Endothelial cell of umbilical vein (primary cell): ENCODE data around the gene PFKFB3. TPM values are rescaled to one million over a fixed set of nuclear protein-coding genes. Genes with fewer than 3 reads are reported as not detected.

ENCODE experiments used
- BruUV-seq: library from RNA; stranded (reverse); fragments of 400-500 nt; replicated peaks from 2 replicates; lab custom pipeline; 2021; lab: Mats Ljungman, UMichigan
- CTCF ChIA-PET: fragments of 300-600, 350-600 bp; sonication (Branson Sonifier 250); formaldehyde crosslinking; loops from one replicate; lab custom pipeline; 2021; ENCODE audit warnings: antibody characterized with exemption, inconsistent platforms; lab: Charles Lee
- POLR2A ChIA-PET: fragments of 300-600, 350-600 bp; sonication (Branson Sonifier 250); formaldehyde crosslinking; loops from one replicate; lab custom pipeline; 2021; ENCODE audit warnings: antibody characterized with exemption, inconsistent platforms; lab: Charles Lee
- DNase-seq: peaks from one replicate; pipeline ENCODE4 v3.0.0-alpha.2; 2011; ENCODE audit warnings: low read depth, low spot score
- FAIRE-seq: peaks from 2 replicates; lab custom pipeline; 2011; peaks lifted over from hg19 to GRCh38; lab: Jason Lieb, UNC
- H2AFZ ChIP-seq: 2 replicates; pipeline ENCODE4 v1.6.0; 2012; ENCODE audit warnings: low read depth, low read length, control low read depth, inconsistent platforms
- H3K27ac ChIP-seq: 2 replicates; pipeline ENCODE4 v1.5.1; 2011; ENCODE audit warnings: low read depth, mild to moderate bottlenecking, control low read depth, low read length, moderate library complexity; ENCODE audit not compliant: insufficient read depth
- H3K27me3 ChIP-seq, 2 experiments: 2 replicates each; pipeline versions ENCODE4 v1.6.0 to v1.6.1; 2011; ENCODE audit warnings: low read length in 2 of 2, mixed read lengths in 1 of 2; ENCODE audit not compliant: control insufficient read depth in 2 of 2, insufficient read depth in 2 of 2
- H3K36me3 ChIP-seq, 2 experiments: 2 replicates in 1 of 2; 3 replicates in 1 of 2; pipeline ENCODE4 v1.5.1; 2011; ENCODE audit warnings: low read length in 2 of 2, mild to moderate bottlenecking in 1 of 2, moderate library complexity in 1 of 2; ENCODE audit not compliant: control insufficient read depth in 2 of 2, insufficient read depth in 2 of 2; ENCODE audit errors: extremely low read depth in 1 of 2
- H3K4me1 ChIP-seq: 3 replicates; pipeline ENCODE4 v1.5.1; 2011; ENCODE audit warnings: mild to moderate bottlenecking, low read length; ENCODE audit not compliant: control insufficient read depth, insufficient read depth; ENCODE audit errors: extremely low read depth
- H3K4me2 ChIP-seq: 2 replicates; pipeline ENCODE4 v1.6.1; 2011; ENCODE audit warnings: low read length, control low read depth, mixed read lengths; ENCODE audit not compliant: insufficient read depth
- H3K4me3 ChIP-seq, 3 experiments: fragments of 200-600 bp in 1 of 3; sonication (generic), shearing (Covaris generic) in 1 of 3; replicated peaks in 1 of 3; 2 replicates each; pipeline ENCODE4 v1.5.1; 2011 to 2016; ENCODE audit warnings: control low read depth in 3 of 3, low read length in 3 of 3, mild to moderate bottlenecking in 2 of 3, inconsistent platforms in 1 of 3, low read depth in 1 of 3, moderate library complexity in 1 of 3; ENCODE audit not compliant: insufficient read depth in 1 of 3
- H3K79me2 ChIP-seq: 2 replicates; pipeline ENCODE4 v1.6.0; 2012; ENCODE audit warnings: low read length, inconsistent platforms; ENCODE audit not compliant: control insufficient read depth, insufficient read depth
- H3K9ac ChIP-seq: replicated peaks from 2 replicates; pipeline ENCODE3; 2011; ENCODE audit warnings: low read length, control low read depth; ENCODE audit not compliant: insufficient read depth; ENCODE audit errors: extremely low read depth
- H3K9me1 ChIP-seq: replicated peaks from 3 replicates; pipeline ENCODE4 v1.6.0; 2011; ENCODE audit warnings: mild to moderate bottlenecking, low read length; ENCODE audit not compliant: control insufficient read depth, insufficient read depth; ENCODE audit errors: extremely low read depth
- H3K9me3 ChIP-seq: replicated peaks from 2 replicates; pipeline ENCODE4 v1.5.1; 2012; ENCODE audit warnings: low read length, inconsistent platforms; ENCODE audit not compliant: control insufficient read depth, insufficient read depth
- H4K20me1 ChIP-seq: replicated peaks from 2 replicates; pipeline ENCODE3; 2011; ENCODE audit warnings: mild to moderate bottlenecking, low read length; ENCODE audit not compliant: control insufficient read depth, insufficient read depth; ENCODE audit errors: extremely low read depth
- CTCF ChIP-seq, 2 donors: IDR thresholded peaks; 1 replicate in 1 of 2; 2 replicates in 1 of 2; pipeline ENCODE4 v1.5.1; 2011; ENCODE audit warnings: low read length in 2 of 2, mild to moderate bottlenecking in 2 of 2, moderate library complexity in 2 of 2, control low read depth in 1 of 2, inconsistent platforms in 1 of 2, low read depth in 1 of 2; ENCODE audit not compliant: insufficient read depth in 1 of 2; ENCODE audit errors: extremely low read depth in 1 of 2
- EZH2 ChIP-seq: IDR thresholded peaks from 2 replicates; pipeline ENCODE4 v1.6.1; 2012; ENCODE audit warnings: borderline replicate concordance, low read depth, mild to moderate bottlenecking, moderate library complexity, low read length, inconsistent platforms; ENCODE audit not compliant: severe bottlenecking
- FOS ChIP-seq: IDR thresholded peaks from 2 replicates; pipeline ENCODE4 v1.6.1; 2011; ENCODE audit warnings: mild to moderate bottlenecking, low read length, moderate library complexity, borderline replicate concordance; ENCODE audit not compliant: insufficient read depth
- GATA2 ChIP-seq: IDR thresholded peaks from 2 replicates; pipeline ENCODE4 v1.7.0; 2011; ENCODE audit warnings: low read depth, mild to moderate bottlenecking, moderate library complexity, mixed read lengths, low read length; ENCODE audit not compliant: insufficient read length, insufficient read depth
- JUN ChIP-seq: IDR thresholded peaks from 2 replicates; pipeline ENCODE4 v1.6.1; 2011; ENCODE audit warnings: borderline replicate concordance, low read depth; ENCODE audit not compliant: insufficient read length, insufficient read depth
- MAX ChIP-seq: IDR thresholded peaks from 2 replicates; pipeline ENCODE4 v1.6.1; 2011; ENCODE audit not compliant: insufficient read depth, insufficient read length
- MYC ChIP-seq: IDR thresholded peaks from one replicate; pipeline ENCODE4 v1.6.1; 2011; ENCODE audit warnings: mild to moderate bottlenecking, low read depth, low read length
- POLR2A ChIP-seq: IDR thresholded peaks from 2 replicates; pipeline ENCODE4 v1.6.1; 2012; ENCODE audit warnings: low read depth, mild to moderate bottlenecking, control low read depth, low read length
- POLR2AphosphoS5 ChIP-seq: IDR thresholded peaks from 2 replicates; pipeline ENCODE4 v1.6.1; 2012; ENCODE audit warnings: low read depth, mild to moderate bottlenecking, control low read depth, low read length, moderate library complexity; ENCODE audit not compliant: insufficient read depth
- dilution Hi-C: fragments of 300-500 bp; cut with MboI; formaldehyde crosslinking; loops from one replicate; pipeline ENCODE4 v1.15.0; 2019; ENCODE audit warnings: low sequenced_read_pairs; ENCODE audit not compliant: extremely low pct_ligation_motif_present
- intact Hi-C: fragments of 100-400 bp; cut with micrococcal nuclease; formaldehyde crosslinking; loops from one replicate; pipeline ENCODE4 v1.10.0; 2022
- polyA plus RNA-seq, 4 experiments: library from polyadenylated mRNA; depleted of rRNA in 3 of 4; stranded (reverse) in 3 of 4; unstranded in 1 of 4; fragments of >200 nt; gene quantifications; 2 replicates each; pipeline versions ENCODE4 v1.2.1 to v1.2.3, GENCODE V29; 2011 to 2012; ENCODE audit warnings: missing spikeins in 1 of 4
- total RNA-seq: library from RNA; stranded (reverse); gene quantifications from 2 replicates; pipeline ENCODE4 v1.2.3, GENCODE V29; 2021

PFKFB3 gene
- total and polyA plus RNA-seq, 2 donors (not counting 3 experiments of a cell fraction or from before 2014, with no cell fraction given), result 15.8 to 33.7 TPM

GRCh38 chr10:6300784-6301460, 98.2 kb downstream of the PFKFB3 start:
- H2AFZ ChIP-seq, result no peak overlapping the region
- H3K79me2 ChIP-seq, result no peaks in the 10 kb centered on the region
- H4K20me1 ChIP-seq, result no peaks in the 10 kb centered on the region
- intact Hi-C loops, result no loop called here
- no peak overlapping the region for H3K9ac ChIP-seq
- ChIA-PET CTCF (interaction anchor here (1.2 kb wide), 1 partner anchor 101 kb away, joined by 4 read pairs; no protein-coding TSS in a partner anchor), POLR2A (no interaction called here)
- no peak overlapping the region for H3K4me2 ChIP-seq
- no peak overlapping the region for H3K27ac ChIP-seq
- no peaks in the 10 kb centered on the region for H3K36me3 ChIP-seq
- no peaks in the 10 kb centered on the region for H3K4me1 ChIP-seq
- no TSS peak for BruUV-seq
- FAIRE-seq (no peak), DNase-seq (no peak)
- dilution Hi-C loops, result no loop called here
- H3K27me3 ChIP-seq, result no peaks in the 10 kb centered on the region
- no peak overlapping the region for H3K4me3 ChIP-seq
- no peaks in the 10 kb centered on the region for H3K9me3 ChIP-seq
- H3K9me1 ChIP-seq, result no peaks in the 10 kb centered on the region
- TF ChIP-seq POLR2AphosphoS5 (no peak), JUN (no peak), EZH2 (no peak), FOS (no peak), POLR2A (no peak), MYC (no peak)

GRCh38 chr10:6301488-6302075, 98.8 kb downstream of the PFKFB3 start:
- FAIRE-seq, result no peak
- H3K4me1 ChIP-seq, result no peaks in the 10 kb centered on the region
- no peaks in the 10 kb centered on the region for H3K36me3 ChIP-seq
- H3K4me3 ChIP-seq, result no peak overlapping the region
- H2AFZ ChIP-seq, result no peak overlapping the region
- CTCF ChIA-PET, result no interaction called here
- no TSS peak for BruUV-seq
- no peak overlapping the region for H3K4me2 ChIP-seq
- intact Hi-C loops, result no loop called here
- no peak overlapping the region for H3K27ac ChIP-seq
- H3K9me1 ChIP-seq, result no peaks in the 10 kb centered on the region
- H4K20me1 ChIP-seq, result no peaks in the 10 kb centered on the region
- no peaks in the 10 kb centered on the region for H3K27me3 ChIP-seq
- TF ChIP-seq JUN, result no peak
- TF ChIP-seq FOS, result no peak
- no peak for TF ChIP-seq CTCF (IDR thresholded peaks at IDR 0.05; ENCODE audit: extremely low read depth in 1 of 2, insufficient read depth in 1 of 2, low read depth in 1 of 2, low read length in 2 of 2)
- no peak for TF ChIP-seq POLR2AphosphoS5
- no peak for TF ChIP-seq GATA2
- TF ChIP-seq POLR2A, result no peak
- no peak for TF ChIP-seq EZH2
- TF ChIP-seq MAX, result no peak
- H3K9me3 ChIP-seq, result no peaks in the 10 kb centered on the region
- H3K79me2 ChIP-seq, result no peaks in the 10 kb centered on the region
- no peak overlapping the region for H3K9ac ChIP-seq
- DNase-seq, result no peak
- POLR2A ChIA-PET, result no interaction called here
- dilution Hi-C loops, result no loop called here
